Smooth muscle cell (in vitro differentiated cells): ENCODE results near the gene POLE4. TPM values are rescaled to one million over a fixed set of nuclear protein-coding genes. Genes with fewer than 3 reads are reported as not detected.

Experiments used
- polyA plus RNA-seq: library from polyadenylated mRNA; unstranded; fragments of >200 nt; fragmentation: Nextera tagmentation; extraction: Ambion mirVana; gene quantifications from 2 replicates; pipeline ENCODE4 v1.2.1, GENCODE V29; 2016
- total RNA-seq: library from RNA; depleted of rRNA; stranded (reverse); fragments of >200 nt; gene quantifications from 2 replicates; pipeline ENCODE4 v1.2.3, GENCODE V29; 2014

Gene POLE4
- total and polyA plus RNA-seq, 2 experiments from 2014 or later, result 30.7 to 149 TPM

Other genes with a start within 250 kb of the POLE4 start
- gene HK2, start 124.5 kb upstream of the POLE4 start, total RNA-seq, result 31.5 and 38.0 TPM in 2 replicates
- gene HK2, start 124.5 kb upstream of the POLE4 start, polyA plus RNA-seq, result 20.3 and 23.2 TPM in 2 replicates
- 2.2 and 4.5 TPM in 2 replicates for gene TACR1, start 240.9 kb downstream of the POLE4 start, total RNA-seq
- 0.93 and 2.9 TPM in 2 replicates for gene TACR1, start 240.9 kb downstream of the POLE4 start, polyA plus RNA-seq